Karpas-422 (cell line): ENCODE results near the gene DDA1. TPM values are rescaled to one million over a fixed set of nuclear protein-coding genes. Genes with fewer than 3 reads are reported as not detected.
A peak's percentile ranks its signal among the peaks of the same experiment; 100 is the strongest.

Experiments used
- DNase-seq: peaks from one replicate; pipeline ENCODE4 v3.0.0-alpha.2; 2015
- H2AFZ ChIP-seq: fragments of 200-600 bp; sonication (generic); 2 replicates; pipeline ENCODE4 v1.6.1; 2014; ENCODE audit warnings: antibody characterized with exemption, low read length, mixed read lengths
- H3K27ac ChIP-seq: fragments of 200-600 bp; sonication (generic); 2 replicates; pipeline ENCODE4 v1.5.1; 2014; ENCODE audit warnings: mild to moderate bottlenecking, low read length, moderate library complexity
- H3K27me3 ChIP-seq: fragments of 200-600 bp; sonication (generic); 2 replicates; pipeline ENCODE4 v1.6.1; 2014; ENCODE audit warnings: low read length, mixed read lengths
- H3K36me3 ChIP-seq: fragments of 200-600 bp; sonication (generic); 2 replicates; pipeline ENCODE4 v1.6.1; 2014; ENCODE audit warnings: low read length, mixed read lengths; ENCODE audit not compliant: insufficient read depth
- H3K4me1 ChIP-seq: fragments of 200-600 bp; sonication (generic); 2 replicates; pipeline ENCODE4 v1.6.1; 2014; ENCODE audit warnings: mild to moderate bottlenecking, low read length, mixed read lengths
- H3K4me2 ChIP-seq: fragments of 200-600 bp; sonication (generic); 2 replicates; pipeline ENCODE4 v1.6.1; 2014; ENCODE audit warnings: low read length, low read depth, mild to moderate bottlenecking; ENCODE audit not compliant: poor library complexity, severe bottlenecking
- H3K4me3 ChIP-seq: fragments of 200-600 bp; sonication (generic); 2 replicates; pipeline ENCODE4 v1.5.1; 2014; ENCODE audit warnings: mild to moderate bottlenecking, antibody characterized with exemption, low read length, mixed read lengths
- H3K79me2 ChIP-seq: fragments of 200-600 bp; sonication (generic); 2 replicates; pipeline ENCODE4 v1.6.1; 2014; ENCODE audit warnings: mild to moderate bottlenecking, low read length, mixed read lengths
- H3K9ac ChIP-seq: fragments of 200-600 bp; sonication (generic); 2 replicates; pipeline ENCODE4 v1.6.0; 2014; ENCODE audit warnings: low read length
- H3K9me2 ChIP-seq: fragments of 200-600 bp; sonication (generic), shearing (Covaris generic); replicated peaks from 2 replicates; pipeline ENCODE4 v1.6.0; 2014; ENCODE audit warnings: mild to moderate bottlenecking, low read length, moderate library complexity; ENCODE audit not compliant: insufficient read depth
- H3K9me3 ChIP-seq: fragments of 300-700, 200-600 bp; sonication (generic); 2 replicates; pipeline ENCODE4 v1.6.1; 2014; ENCODE audit warnings: low read length, mixed read lengths
- H4K20me1 ChIP-seq: fragments of 200-600 bp; sonication (generic); 2 replicates; pipeline ENCODE4 v1.6.1; 2014; ENCODE audit warnings: mild to moderate bottlenecking, antibody characterized with exemption, low read length, low read depth; ENCODE audit not compliant: insufficient read depth
- total RNA-seq: library from RNA; depleted of rRNA; stranded (reverse); fragments of >200 nt; shearing (Covaris generic); gene quantifications from 2 replicates; pipeline ENCODE4 v1.2.3, GENCODE V29; 2014; ENCODE audit warnings: low replicate concordance; rRNA removed

Gene DDA1
- 24.4 and 33.0 TPM in 2 replicates for total RNA-seq

GRCh38 chr19:17309198-17309964 lies at the start of gene DDA1:
Gene DDA1, plus strand, starts transcription at chr19:17309563. Its CDS starts 92 bp downstream, at chr19:17309655.
- Histone ChIP-seq H3K4me3 (peak within 1 kb of the TSS; percentile 97), H3K9me3 (no peaks in the 10 kb centered on the region), H4K20me1 (peaks cover 22% of the 10 kb centered on the region; the same call in 1 of the 2 replicates), H3K36me3 (peaks cover 8% of the 10 kb centered on the region), H3K27me3 (no peaks in the 10 kb centered on the region), H3K9me2 (no peaks in the 10 kb centered on the region), H3K4me1 (peaks cover 18% of the 10 kb centered on the region), H3K79me2 (peaks cover 40% of the 10 kb centered on the region), H3K4me2 (peak within 1 kb of the TSS; percentile 83), H2AFZ (no peak within 1 kb of the TSS), H3K9ac (peak within 1 kb of the TSS; percentile 96), H3K27ac (peak within 1 kb of the TSS; percentile 43; the same call in 1 of the 2 replicates)
- peak; percentile 100 for DNase-seq

- H3K9me2 ChIP-seq, result no peaks in the 10 kb centered on the region
- H3K9me3 ChIP-seq, result no peaks in the 10 kb centered on the region
- no peaks in the 10 kb centered on the region for H3K36me3 ChIP-seq
- no peak overlapping the region for H3K4me2 ChIP-seq
- H3K4me1 ChIP-seq, result peaks cover 8% of the 10 kb centered on the region
- no peak for DNase-seq
- H3K27ac ChIP-seq, result no peak overlapping the region
- no peak overlapping the region for H2AFZ ChIP-seq
- H4K20me1 ChIP-seq, result no peaks in the 10 kb centered on the region
- no peaks in the 10 kb centered on the region for H3K79me2 ChIP-seq
- H3K4me3 ChIP-seq, result no peak overlapping the region
- no peak overlapping the region for H3K9ac ChIP-seq
- no peaks in the 10 kb centered on the region for H3K27me3 ChIP-seq
Observed at GRCh38 chr19:17259934-17260333, 49.4 kb upstream of the DDA1 start.

- Histone ChIP-seq H4K20me1 (no peaks in the 10 kb centered on the region), H3K9ac (peak overlapping the region; percentile 43), H3K4me2 (peak overlapping the region; percentile 35), H2AFZ (peak overlapping the region; percentile 77; the same call in 1 of the 2 replicates), H3K9me2 (no peaks in the 10 kb centered on the region), H3K27ac (0 out of 2 replicates have a peak overlapping the region, but pooled peaks have one; percentile 38), H3K4me3 (no peak overlapping the region), H3K36me3 (no peaks in the 10 kb centered on the region), H3K79me2 (no peaks in the 10 kb centered on the region), H3K4me1 (peaks cover 9% of the 10 kb centered on the region), H3K27me3 (no peaks in the 10 kb centered on the region), H3K9me3 (no peaks in the 10 kb centered on the region)
- peak; percentile 97 for DNase-seq
Observed at GRCh38 chr19:17260842-17261325, 48.5 kb upstream of the DDA1 start.

GRCh38 chr19:17262557-17262956 lies 46.8 kb upstream of the DDA1 start:
- Histone ChIP-seq H3K4me2 (no peak overlapping the region), H3K79me2 (peaks cover under 1% of the 10 kb centered on the region; the same call in 1 of the 2 replicates)

GRCh38 chr19:17263712-17264640 lies 45.4 kb upstream of the DDA1 start:
- Histone ChIP-seq H2AFZ (no peak overlapping the region), H4K20me1 (no peaks in the 10 kb centered on the region), H3K36me3 (no peaks in the 10 kb centered on the region), H3K4me3 (no peak overlapping the region), H3K9me2 (no peaks in the 10 kb centered on the region), H3K9me3 (no peaks in the 10 kb centered on the region), H3K4me1 (peaks cover 28% of the 10 kb centered on the region), H3K9ac (no peak overlapping the region), H3K79me2 (peaks cover 15% of the 10 kb centered on the region), H3K27me3 (no peaks in the 10 kb centered on the region), H3K4me2 (no peak overlapping the region), H3K27ac (no peak overlapping the region)
- no peak for DNase-seq

More at GRCh38 chr19:17262557-17262956, 46.8 kb upstream of the DDA1 start:
- no peak overlapping the region for H3K4me3 ChIP-seq
- H3K9ac ChIP-seq, result no peak overlapping the region
- H3K27me3 ChIP-seq, result no peaks in the 10 kb centered on the region
- H3K9me3 ChIP-seq, result no peaks in the 10 kb centered on the region
- no peaks in the 10 kb centered on the region for H3K9me2 ChIP-seq
- H2AFZ ChIP-seq, result no peak overlapping the region
- no peak overlapping the region for H3K27ac ChIP-seq
- peaks cover 18% of the 10 kb centered on the region for H3K4me1 ChIP-seq
- no peaks in the 10 kb centered on the region for H4K20me1 ChIP-seq
- no peaks in the 10 kb centered on the region for H3K36me3 ChIP-seq
- no peak for DNase-seq

GRCh38 chr19:17264641-17264979 lies 44.8 kb upstream of the DDA1 start, which contains the start of gene USHBP1:
Gene USHBP1, minus strand, starts transcription at chr19:17264745. Its CDS starts 446 bp downstream, at chr19:17264299.
- no peak for DNase-seq
- Histone ChIP-seq H3K27ac (no peak within 1 kb of the TSS), H3K4me3 (no peak within 1 kb of the TSS), H3K4me2 (no peak within 1 kb of the TSS), H3K27me3 (no peaks in the 10 kb centered on the region), H3K36me3 (no peaks in the 10 kb centered on the region), H3K4me1 (peaks cover 29% of the 10 kb centered on the region), H2AFZ (no peak within 1 kb of the TSS), H3K9me2 (no peaks in the 10 kb centered on the region), H3K79me2 (peaks cover 17% of the 10 kb centered on the region), H3K9me3 (no peaks in the 10 kb centered on the region), H4K20me1 (no peaks in the 10 kb centered on the region), H3K9ac (no peak within 1 kb of the TSS)

GRCh38 chr19:17266026-17266425 lies 43.3 kb upstream of the DDA1 start:
- Histone ChIP-seq H3K36me3 (no peaks in the 10 kb centered on the region), H3K4me2 (peak overlapping the region; percentile 75), H3K4me3 (peak overlapping the region; percentile 40), H3K27me3 (no peaks in the 10 kb centered on the region), H3K4me1 (peaks cover 23% of the 10 kb centered on the region), H3K27ac (peak overlapping the region; percentile 93), H2AFZ (no peak overlapping the region), H3K9me3 (no peaks in the 10 kb centered on the region), H3K9ac (peak overlapping the region; percentile 59), H4K20me1 (no peaks in the 10 kb centered on the region), H3K79me2 (peaks cover 17% of the 10 kb centered on the region), H3K9me2 (no peaks in the 10 kb centered on the region)
- no peak for DNase-seq
